CD4-positive, alpha-beta T cell treated with Interleukin-4 for 1 hour (primary cell): ENCODE data around the gene COQ10A.
A peak's percentile ranks its signal among the peaks of the same experiment; 100 is the strongest.
"Not testable (repeated sequence)": the region's sequence is repeated elsewhere in the genome, so short reads cannot be mapped to it uniquely, and the experiment has no call there.

Source experiments
- DNase-seq, 2 donors: peaks; one replicate each; pipeline ENCODE4 v3.0.0-alpha.2; 2020 to 2022

COQ10A gene

GRCh38 chr12:56244494-56244893, 22.2 kb upstream of the COQ10A start:
- DNase-seq: no peak

- DNase-seq: no peak
These were observed 18.8 kb upstream of the COQ10A start for GRCh38 chr12:56247923-56248322.

GRCh38 chr12:56248711-56249110, 18.0 kb upstream of the COQ10A start:
- DNase-seq: no peak

- DNase-seq: no peak
These were observed 14.1 kb upstream of the COQ10A start for GRCh38 chr12:56252649-56253048.

- DNase-seq: no peak
These were observed 13.7 kb upstream of the COQ10A start for GRCh38 chr12:56253091-56253490.

- no peak for DNase-seq
These were observed 11.1 kb upstream of the COQ10A start for GRCh38 chr12:56255671-56256070.

- no peak for DNase-seq
These were observed 10.3 kb upstream of the COQ10A start for GRCh38 chr12:56256326-56256960.

GRCh38 chr12:56257071-56257470, 9.7 kb upstream of the COQ10A start:
- DNase-seq: no peak

GRCh38 chr12:56257491-56258067, 9.2 kb upstream of the COQ10A start:
- no peak for DNase-seq

- DNase-seq: peak; percentile 73 to 82
These were observed 8.5 kb upstream of the COQ10A start, which contains the start of gene ANKRD52 for GRCh38 chr12:56258068-56258819. Gene ANKRD52 (minus strand): TSS chr12:56258384. CDS start chr12:56258269, 115 bp downstream.

- no peak for DNase-seq
These were observed 7.9 kb upstream of the COQ10A start for GRCh38 chr12:56258820-56259183.

GRCh38 chr12:56260380-56260779, 6.4 kb upstream of the COQ10A start:
- no peak for DNase-seq

- DNase-seq: no peak
These were observed 5.8 kb upstream of the COQ10A start for GRCh38 chr12:56260921-56261320.

GRCh38 chr12:56261503-56262232, 5.1 kb upstream of the COQ10A start:
- no peak for DNase-seq

- not testable (repeated sequence) for DNase-seq
These were observed 3.8 kb upstream of the COQ10A start for GRCh38 chr12:56262955-56263354.

GRCh38 chr12:56266068-56266692, 562 bp upstream of the COQ10A start:
- not testable (repeated sequence) for DNase-seq

- DNase-seq: no peak
These were observed 815 bp downstream of the COQ10A start for GRCh38 chr12:56267443-56268071.

- DNase-seq: no peak
These were observed 4.3 kb downstream of the COQ10A start for GRCh38 chr12:56271031-56271430.

- DNase-seq: not testable (repeated sequence)
These were observed 5.7 kb downstream of the COQ10A start for GRCh38 chr12:56272468-56272867.

- no peak for DNase-seq
These were observed 7.6 kb downstream of the COQ10A start for GRCh38 chr12:56274299-56274698.

GRCh38 chr12:56278905-56279304, 12.2 kb downstream of the COQ10A start:
- DNase-seq: no peak

- DNase-seq: no peak
These were observed 14.1 kb downstream of the COQ10A start for GRCh38 chr12:56280849-56281248.
